Endothelial cell (in vitro differentiated cells): ENCODE data around the gene NDRG3. TPM values are rescaled to one million over a fixed set of nuclear protein-coding genes. Genes with fewer than 3 reads are reported as not detected.

ENCODE experiments used
- DNase-seq: peaks from one replicate; pipeline ENCODE4 v3.0.0; 2021; ENCODE audit warnings: low spot score
- H3K27ac Mint-ChIP-seq: one replicate; pipeline ENCODE4 v1.8.0; 2021; ENCODE audit warnings: mixed read lengths, inconsistent platforms; ENCODE audit not compliant: unreplicated experiment
- H3K27me3 Mint-ChIP-seq: one replicate; pipeline ENCODE4 v1.8.0; 2021; ENCODE audit warnings: mild to moderate bottlenecking, moderate library complexity, mixed read lengths, inconsistent platforms; ENCODE audit not compliant: unreplicated experiment
- H3K36me3 Mint-ChIP-seq: one replicate; pipeline ENCODE4 v1.8.0; 2021; ENCODE audit warnings: mild to moderate bottlenecking, low read depth, mixed read lengths, inconsistent platforms; ENCODE audit not compliant: unreplicated experiment
- H3K4me1 Mint-ChIP-seq: one replicate; pipeline ENCODE4 v1.8.0; 2021; ENCODE audit warnings: mild to moderate bottlenecking, mixed read lengths, inconsistent platforms; ENCODE audit not compliant: unreplicated experiment
- H3K4me3 Mint-ChIP-seq: one replicate; pipeline ENCODE4 v1.8.0; 2021; ENCODE audit warnings: mild to moderate bottlenecking, mixed read lengths, inconsistent platforms; ENCODE audit not compliant: unreplicated experiment
- H3K9me3 Mint-ChIP-seq: one replicate; pipeline ENCODE4 v1.8.0; 2021; ENCODE audit warnings: mixed read lengths, inconsistent platforms; ENCODE audit not compliant: unreplicated experiment
- CTCF ChIP-seq: fragments of 200-600 bp; sonication (generic); IDR thresholded peaks from one replicate; pipeline ENCODE4 v1.5.0; 2021; ENCODE audit warnings: antibody characterized with exemption; ENCODE audit not compliant: unreplicated experiment
- total RNA-seq: library from RNA; stranded (reverse); fragmentation: NEBNext Ultra II Directional; extraction: Animal tissue kit (Norgen Biotek cat#: 25700); gene quantifications from one replicate; pipeline ENCODE4 v1.2.1, GENCODE V29; 2021; ENCODE audit not compliant: unreplicated experiment

Gene NDRG3
- total RNA-seq, 1 donor from 2014 or later, result 14.2 TPM

- no peaks in the 10 kb centered on the region for H3K9me3 Mint-ChIP-seq
- no peaks in the 10 kb centered on the region for H3K4me1 Mint-ChIP-seq
- no peak overlapping the region for H3K27ac Mint-ChIP-seq
- peaks cover 33% of the 10 kb centered on the region for H3K36me3 Mint-ChIP-seq
- H3K4me3 Mint-ChIP-seq, result no peak overlapping the region
- no peak for TF ChIP-seq CTCF
- DNase-seq, result no peak
- H3K27me3 Mint-ChIP-seq, result peaks cover 7% of the 10 kb centered on the region
These were observed 46.0 kb upstream of the NDRG3 start for GRCh38 chr20:36791862-36792261.

- Mint-ChIP-seq H3K27me3 (peaks cover 6% of the 10 kb centered on the region), H3K4me3 (no peak overlapping the region), H3K9me3 (no peaks in the 10 kb centered on the region), H3K36me3 (peaks cover 36% of the 10 kb centered on the region), H3K27ac (no peak overlapping the region), H3K4me1 (no peaks in the 10 kb centered on the region)
- DNase-seq, result no peak
- TF ChIP-seq CTCF, result no peak
These were observed 40.8 kb upstream of the NDRG3 start for GRCh38 chr20:36786663-36787062.

GRCh38 chr20:36786246-36786645 is 40.4 kb upstream of the NDRG3 start:
- TF ChIP-seq CTCF, result no peak
- H3K4me1 Mint-ChIP-seq, result no peaks in the 10 kb centered on the region
- H3K27me3 Mint-ChIP-seq, result peaks cover 4% of the 10 kb centered on the region
- H3K27ac Mint-ChIP-seq, result no peak overlapping the region
- H3K4me3 Mint-ChIP-seq, result no peak overlapping the region
- H3K9me3 Mint-ChIP-seq, result no peaks in the 10 kb centered on the region
- DNase-seq, result no peak
- peaks cover 32% of the 10 kb centered on the region for H3K36me3 Mint-ChIP-seq

GRCh38 chr20:36785308-36785707 is 39.4 kb upstream of the NDRG3 start:
- DNase-seq, result no peak
- H3K27me3 Mint-ChIP-seq, result peaks cover 4% of the 10 kb centered on the region
- TF ChIP-seq CTCF, result no peak
- H3K9me3 Mint-ChIP-seq, result no peaks in the 10 kb centered on the region
- peaks cover 2% of the 10 kb centered on the region for H3K4me1 Mint-ChIP-seq
- no peak overlapping the region for H3K27ac Mint-ChIP-seq
- H3K4me3 Mint-ChIP-seq, result no peak overlapping the region
- H3K36me3 Mint-ChIP-seq, result peaks cover 32% of the 10 kb centered on the region

GRCh38 chr20:36784900-36785299 is 39.0 kb upstream of the NDRG3 start:
- Mint-ChIP-seq H3K4me3 (peak overlapping the region; percentile 80), H3K36me3 (peaks cover 32% of the 10 kb centered on the region), H3K27ac (no peak overlapping the region), H3K4me1 (peaks cover 6% of the 10 kb centered on the region), H3K27me3 (peaks cover 4% of the 10 kb centered on the region), H3K9me3 (no peaks in the 10 kb centered on the region)
- no peak for DNase-seq
- TF ChIP-seq CTCF, result no peak
